ENCODE results near the gene MB. TPM values are rescaled to one million over a fixed set of nuclear protein-coding genes. Genes with fewer than 3 reads are reported as not detected.

MB gene
- total RNA-seq, 2 experiments from 2014 or later = not detected

DNA sequence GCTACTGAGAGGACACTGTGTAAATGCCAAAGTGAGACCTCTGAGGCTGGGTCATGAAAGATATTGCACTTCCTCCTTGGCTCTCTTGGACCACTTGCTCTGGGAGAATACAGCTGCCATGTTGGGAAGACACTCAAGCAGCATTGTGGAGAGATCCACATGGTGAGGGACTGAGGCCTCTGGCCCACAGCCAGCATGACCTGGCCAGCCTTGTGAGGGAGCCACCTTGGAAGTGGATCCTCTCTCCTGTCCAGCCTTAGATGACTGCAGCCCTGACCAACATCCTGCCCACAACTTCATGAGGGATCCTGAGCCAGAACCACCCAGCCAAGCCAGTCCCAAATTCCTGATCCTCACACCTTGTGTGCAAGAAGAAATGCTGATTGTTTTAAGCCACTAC lies 30.4 kb downstream of the MB start:
- ChIA-PET CTCF (no interaction called here), POLR2A (no interaction called here)
- no peak overlapping the region for H3K27ac Mint-ChIP-seq
- no peak overlapping the region for H3K4me3 Mint-ChIP-seq
- DNase-seq = no peak
- no peaks in the 10 kb centered on the region for H3K9me3 Mint-ChIP-seq
- no peaks in the 10 kb centered on the region for H3K4me1 Mint-ChIP-seq
- no peaks in the 10 kb centered on the region for H3K27me3 Mint-ChIP-seq
- H3K36me3 Mint-ChIP-seq (ENCODE audit: low read depth) = no peaks in the 10 kb centered on the region

DNA sequence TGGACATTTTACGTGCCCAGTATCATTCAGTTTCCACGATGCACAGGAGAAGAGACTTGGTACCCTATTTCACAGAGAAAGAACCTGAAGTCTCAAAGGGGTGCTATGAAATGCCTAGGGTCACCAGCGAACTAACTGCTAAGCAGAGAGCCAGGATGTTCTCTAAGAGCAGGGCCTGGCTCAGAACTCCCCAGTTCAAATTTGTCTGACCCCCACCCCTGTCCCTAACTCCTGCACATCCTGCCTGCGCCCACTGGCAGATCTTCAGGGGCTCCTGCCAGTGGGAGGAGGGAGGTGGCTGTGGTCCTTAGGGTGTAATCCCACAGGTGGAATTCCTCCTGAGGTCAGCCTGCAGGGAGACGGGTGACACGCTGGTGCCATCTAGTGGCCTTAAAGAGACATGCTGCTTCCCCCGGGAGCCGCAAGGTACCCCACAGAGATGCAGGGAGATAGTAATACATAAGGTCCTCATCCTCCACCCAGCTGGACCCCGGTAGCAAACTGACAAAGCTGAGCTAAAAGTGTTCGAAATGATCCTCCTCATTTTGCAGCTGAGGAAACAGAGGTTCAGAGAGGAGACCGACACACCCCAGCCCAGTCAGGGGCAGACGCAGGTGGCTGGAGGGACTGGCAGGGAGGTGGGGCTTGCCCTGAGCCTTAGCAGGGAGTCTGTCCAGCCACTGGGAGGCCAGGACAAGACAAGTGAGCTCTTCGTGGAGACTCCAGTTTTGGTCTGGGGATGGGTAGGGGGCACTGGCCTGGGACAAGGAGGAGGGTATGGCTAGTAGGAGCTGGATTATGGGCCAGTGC lies 34.1 kb downstream of the MB start:
- Mint-ChIP-seq H3K4me1 (no peaks in the 10 kb centered on the region), H3K36me3 (ENCODE audit: low read depth) (no peaks in the 10 kb centered on the region), H3K27me3 (no peaks in the 10 kb centered on the region), H3K9me3 (no peaks in the 10 kb centered on the region), H3K27ac (no peak overlapping the region), H3K4me3 (no peak overlapping the region)
- ChIA-PET CTCF (interaction anchor here (0.6 to 6.3 kb wide), 14 partner anchors 9 to 402 kb away, joined by 3 to 42 read pairs (median 3); no protein-coding TSS in a partner anchor), POLR2A (interaction anchor here (1.0 kb wide), 1 partner anchor 232 kb away, joined by 3 read pairs; no protein-coding TSS in a partner anchor)
- DNase-seq = peak; percentile 48

DNA sequence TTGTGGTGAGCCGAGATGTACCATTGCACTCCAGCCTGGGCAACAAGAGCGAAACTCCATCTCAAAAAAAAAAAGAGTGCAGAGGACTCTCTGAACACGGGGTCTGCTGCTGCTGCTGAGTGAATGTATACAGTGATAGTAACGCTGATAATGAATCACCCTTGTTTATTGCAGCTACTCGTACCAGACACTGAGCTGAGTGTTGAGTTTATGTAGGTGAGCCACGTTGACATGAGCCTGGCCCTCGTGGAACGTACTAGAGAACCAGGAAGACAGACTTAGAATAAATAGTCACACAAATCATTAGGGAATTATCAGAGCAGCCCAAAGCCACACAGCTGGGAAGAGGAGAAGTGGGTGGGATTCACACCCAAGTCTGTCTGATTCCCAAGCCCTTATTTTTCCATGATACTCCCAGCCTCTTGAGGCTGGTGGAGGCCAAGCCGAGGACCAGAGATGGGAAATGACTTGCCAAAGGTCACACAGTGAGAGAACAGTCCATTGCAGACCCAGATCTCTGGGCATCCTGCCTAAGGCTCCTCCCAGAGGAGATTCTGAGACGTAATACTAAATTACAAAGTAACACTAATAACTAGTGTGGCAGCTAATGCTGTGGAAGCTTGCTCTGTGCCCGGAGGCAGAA lies 34.8 kb downstream of the MB start:
- POLR2A ChIA-PET = interaction anchor here (0.6 to 1.0 kb wide), 2 partner anchors 66 to 231 kb away, joined by 3 read pairs; no protein-coding TSS in a partner anchor
- no peaks in the 10 kb centered on the region for H3K36me3 Mint-ChIP-seq (ENCODE audit: low read depth)

DNA sequence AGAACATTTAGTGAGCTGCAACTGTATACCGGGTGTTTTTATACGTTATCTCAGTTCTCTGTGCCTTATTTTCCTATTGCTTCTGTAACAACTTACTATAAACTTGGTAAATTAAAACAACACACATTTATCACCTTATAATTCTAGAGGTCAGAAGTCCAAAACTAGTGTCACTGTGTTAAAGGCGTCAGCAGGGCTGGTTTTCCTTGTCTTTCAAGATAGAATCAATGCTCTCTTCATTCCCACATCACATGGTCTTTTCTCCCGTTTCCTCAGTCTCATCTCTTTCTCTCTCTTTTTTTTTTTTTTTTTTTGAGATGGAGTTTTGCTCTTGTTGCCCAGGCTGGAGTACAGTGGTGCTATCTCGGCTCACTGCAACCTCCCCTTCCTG lies 36.1 kb downstream of the MB start:
- H3K27ac Mint-ChIP-seq = no peak overlapping the region
- no peaks in the 10 kb centered on the region for H3K36me3 Mint-ChIP-seq (ENCODE audit: low read depth)
- H3K27me3 Mint-ChIP-seq = peaks cover 2% of the 10 kb centered on the region
- no peak overlapping the region for H3K4me3 Mint-ChIP-seq
- ChIA-PET CTCF (interaction anchor here (6.3 kb wide), 1 partner anchor 230 kb away, joined by 42 read pairs; no protein-coding TSS in a partner anchor), POLR2A (no interaction called here)
- H3K9me3 Mint-ChIP-seq = no peaks in the 10 kb centered on the region
- no peaks in the 10 kb centered on the region for H3K4me1 Mint-ChIP-seq
- DNase-seq = no peak

More for the DNA sequence above, 34.8 kb downstream of the MB start:
- Mint-ChIP-seq H3K27me3 (no peaks in the 10 kb centered on the region), H3K4me3 (no peak overlapping the region), H3K27ac (no peak overlapping the region), H3K4me1 (no peaks in the 10 kb centered on the region), H3K9me3 (no peaks in the 10 kb centered on the region)
- no peak for DNase-seq
- CTCF ChIA-PET = interaction anchor here (0.7 to 6.3 kb wide), 9 partner anchors 9 to 234 kb away, joined by 3 to 42 read pairs (median 3); no protein-coding TSS in a partner anchor

DNA sequence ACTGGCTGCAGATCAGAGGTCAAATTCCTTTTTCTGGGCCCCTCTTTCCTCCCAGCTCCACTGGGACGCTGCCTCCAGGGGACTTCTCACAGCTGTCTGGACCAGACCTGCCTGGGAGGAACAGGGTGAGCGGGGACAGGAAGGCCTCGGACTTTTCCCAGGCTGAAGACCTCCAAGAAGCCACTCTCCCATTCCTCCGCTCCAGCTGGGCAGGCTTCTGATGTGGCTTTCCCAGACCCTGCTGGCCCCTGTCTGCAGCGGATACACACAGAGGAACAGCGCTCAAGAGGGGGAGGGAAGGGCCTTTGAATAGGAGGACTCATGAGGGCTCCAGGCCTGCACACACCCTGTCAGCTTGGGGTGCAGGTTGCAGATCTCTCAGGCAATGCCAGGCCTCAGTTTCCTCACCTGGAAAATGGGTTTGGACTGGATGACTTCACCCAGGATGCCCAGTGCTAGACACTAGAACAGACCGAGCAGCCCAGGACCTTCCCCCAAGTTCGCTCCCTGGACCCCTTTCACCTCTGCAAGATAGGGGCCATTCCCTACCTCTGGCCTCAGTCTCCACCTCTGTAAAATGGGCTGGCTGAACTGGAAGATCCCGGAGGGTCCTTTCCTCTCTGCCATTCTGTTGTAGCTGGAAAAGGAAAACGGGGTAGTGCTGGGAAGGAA lies 36.6 kb downstream of the MB start:
- ChIA-PET POLR2A (no interaction called here), CTCF (interaction anchor here (6.3 kb wide), 1 partner anchor 229 kb away, joined by 42 read pairs; no protein-coding TSS in a partner anchor)
- no peaks in the 10 kb centered on the region for H3K9me3 Mint-ChIP-seq
- DNase-seq = no peak
- H3K27me3 Mint-ChIP-seq = peaks cover 4% of the 10 kb centered on the region
- no peaks in the 10 kb centered on the region for H3K36me3 Mint-ChIP-seq (ENCODE audit: low read depth)
- H3K27ac Mint-ChIP-seq = no peak overlapping the region
- H3K4me3 Mint-ChIP-seq = no peak overlapping the region
- H3K4me1 Mint-ChIP-seq = no peaks in the 10 kb centered on the region

DNA sequence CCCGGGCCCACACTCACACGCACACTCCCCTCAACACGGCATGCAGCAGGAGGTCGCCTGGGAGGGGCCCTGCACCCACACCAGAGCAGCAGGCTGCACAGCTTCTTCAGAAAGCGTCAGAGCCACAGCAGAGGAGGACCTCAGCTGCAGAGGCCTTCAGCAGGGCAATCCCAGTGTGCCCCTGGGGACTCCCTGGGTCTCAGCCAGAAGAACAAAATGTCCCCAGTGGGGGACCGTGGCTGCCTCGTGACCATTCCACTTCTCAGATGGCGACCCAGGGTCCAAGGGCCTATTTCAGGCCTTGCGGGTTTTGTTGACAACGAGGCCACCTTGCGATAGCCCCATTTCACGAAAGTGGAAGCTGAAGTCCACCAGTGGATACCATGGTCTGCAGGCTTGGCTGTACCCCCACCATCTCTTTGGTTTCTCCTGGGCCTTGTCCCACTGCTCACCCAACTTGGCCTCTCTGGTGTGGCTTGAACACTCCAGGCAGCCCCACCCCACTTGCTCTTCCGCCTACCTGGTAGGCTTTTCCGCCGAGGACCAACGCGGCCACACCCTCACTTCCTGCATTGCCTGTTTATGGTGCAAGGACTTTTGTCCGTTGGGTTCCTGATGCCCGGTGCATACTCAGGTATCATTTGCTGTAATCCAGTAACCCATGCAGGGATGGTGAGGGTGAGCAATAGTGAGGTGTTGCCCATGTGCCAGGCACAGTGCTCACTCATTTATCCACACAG lies 38.1 kb downstream of the MB start:
- no peak overlapping the region for H3K4me3 Mint-ChIP-seq
- ChIA-PET POLR2A (no interaction called here), CTCF (no interaction called here)
- no peaks in the 10 kb centered on the region for H3K36me3 Mint-ChIP-seq (ENCODE audit: low read depth)
- no peaks in the 10 kb centered on the region for H3K9me3 Mint-ChIP-seq
- H3K27me3 Mint-ChIP-seq = peaks cover 4% of the 10 kb centered on the region
- H3K4me1 Mint-ChIP-seq = no peaks in the 10 kb centered on the region
- no peak for DNase-seq
- H3K27ac Mint-ChIP-seq = no peak overlapping the region

DNA sequence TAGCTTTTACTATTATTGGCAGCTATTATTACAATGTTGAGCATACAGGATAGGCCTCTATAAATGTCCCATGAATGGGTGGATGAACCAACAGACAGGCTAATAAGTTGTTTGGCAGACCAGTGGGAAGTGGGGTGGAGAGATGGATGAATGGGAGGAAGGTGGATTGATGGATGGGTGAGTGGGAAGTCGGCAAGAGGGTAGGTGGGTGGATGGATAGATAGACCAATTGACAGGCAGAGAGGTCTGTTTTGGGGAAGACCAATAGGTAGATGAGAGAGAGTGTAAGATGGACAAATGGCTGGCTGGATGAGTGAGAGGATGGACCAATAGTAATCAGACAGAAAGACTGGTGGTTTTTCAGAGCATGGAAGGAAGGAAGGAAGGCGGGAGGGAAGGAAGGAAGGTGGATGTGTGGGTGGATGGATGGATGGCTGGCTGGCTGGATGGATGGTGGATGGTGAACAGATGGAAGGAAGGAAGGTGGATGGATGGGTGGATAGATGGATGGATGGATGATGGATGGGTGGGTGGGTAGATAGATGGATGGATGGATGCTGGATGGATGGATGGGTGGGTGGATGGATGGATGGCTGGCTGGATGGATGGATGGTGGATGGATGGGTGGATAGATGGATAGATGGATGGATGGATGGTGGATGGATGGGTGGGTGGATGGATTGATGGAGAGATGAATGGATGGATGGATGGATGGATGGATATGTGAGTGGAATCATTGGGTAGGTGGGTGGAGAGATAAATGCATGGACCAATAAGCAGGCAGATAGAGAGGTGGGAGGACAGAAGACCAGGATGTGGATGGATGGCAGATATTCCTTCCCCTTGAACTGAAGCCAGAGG lies 39.1 kb downstream of the MB start:
- DNase-seq = no peak
- ChIA-PET CTCF (no interaction called here), POLR2A (no interaction called here)
- peaks cover 4% of the 10 kb centered on the region for H3K27me3 Mint-ChIP-seq
- no peak overlapping the region for H3K4me3 Mint-ChIP-seq
- no peaks in the 10 kb centered on the region for H3K36me3 Mint-ChIP-seq (ENCODE audit: low read depth)
- H3K9me3 Mint-ChIP-seq = no peaks in the 10 kb centered on the region
- no peak overlapping the region for H3K27ac Mint-ChIP-seq
- H3K4me1 Mint-ChIP-seq = no peaks in the 10 kb centered on the region

DNA sequence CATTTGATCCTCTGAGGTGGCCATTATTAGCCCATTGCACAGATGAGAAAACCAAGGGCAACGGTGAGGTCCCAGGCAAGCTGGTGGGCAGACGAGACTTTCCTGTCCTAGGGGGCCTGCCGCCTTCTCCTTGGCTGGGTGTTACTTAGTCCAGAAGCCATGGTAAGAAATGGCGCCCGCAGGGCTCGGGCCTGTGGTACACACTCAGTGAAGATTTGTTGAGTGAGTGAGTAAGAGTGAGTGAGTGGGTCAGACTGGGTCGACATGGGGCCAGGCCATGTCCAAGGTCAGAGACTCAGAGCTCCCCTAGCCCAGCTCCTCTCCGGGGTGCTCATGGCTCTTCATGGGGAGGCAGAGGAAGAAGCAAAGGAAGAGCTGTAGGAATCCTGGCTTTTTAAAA lies 40.5 kb downstream of the MB start:
- Mint-ChIP-seq H3K27ac (no peak overlapping the region), H3K36me3 (ENCODE audit: low read depth) (no peaks in the 10 kb centered on the region), H3K9me3 (no peaks in the 10 kb centered on the region), H3K27me3 (peaks cover 4% of the 10 kb centered on the region), H3K4me3 (no peak overlapping the region), H3K4me1 (no peaks in the 10 kb centered on the region)
- ChIA-PET CTCF (interaction anchor here (1.4 kb wide), 1 partner anchor 146 kb away, joined by 4 read pairs; no protein-coding TSS in a partner anchor), POLR2A (no interaction called here)
- DNase-seq = no peak

DNA sequence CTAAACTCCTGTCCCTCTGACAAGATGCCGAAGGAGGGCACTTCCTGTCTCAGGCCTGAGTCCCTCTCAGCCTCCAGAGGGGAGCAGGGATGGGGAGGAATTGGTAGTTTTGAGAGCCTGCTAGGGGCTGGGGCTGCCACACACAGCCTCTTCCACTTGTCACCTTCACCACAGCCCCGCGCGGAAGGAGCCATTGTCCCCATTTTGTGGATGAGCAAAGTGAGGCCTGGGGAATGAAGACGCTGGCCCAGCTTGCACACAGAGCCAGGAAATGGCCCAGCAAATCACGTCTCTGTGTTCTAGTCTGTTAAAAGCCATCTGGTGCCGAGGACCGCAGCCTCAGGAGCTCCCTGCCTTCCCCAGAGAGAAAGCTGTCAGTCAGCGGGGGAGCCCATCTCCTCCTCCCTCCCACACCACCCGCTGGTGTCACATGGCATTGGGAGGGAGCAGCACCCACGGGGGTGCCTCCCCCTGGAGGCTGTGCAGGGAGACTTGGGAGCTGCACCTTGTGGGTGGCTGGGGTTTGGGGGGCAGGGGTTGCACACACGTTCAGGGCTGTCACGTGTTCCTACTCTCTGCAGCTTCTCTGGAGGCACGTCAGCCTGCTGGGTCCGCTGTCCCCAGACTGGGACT lies 41.9 kb downstream of the MB start:
- no peak for DNase-seq
- no peak overlapping the region for H3K4me3 Mint-ChIP-seq
- no peaks in the 10 kb centered on the region for H3K4me1 Mint-ChIP-seq
- H3K27ac Mint-ChIP-seq = no peak overlapping the region
- ChIA-PET POLR2A (no interaction called here), CTCF (interaction anchor here (1.4 to 1.7 kb wide), 2 partner anchors 144 to 224 kb away, joined by 4 to 7 read pairs; no protein-coding TSS in a partner anchor)
- no peaks in the 10 kb centered on the region for H3K9me3 Mint-ChIP-seq
- peaks cover 4% of the 10 kb centered on the region for H3K27me3 Mint-ChIP-seq
- H3K36me3 Mint-ChIP-seq (ENCODE audit: low read depth) = no peaks in the 10 kb centered on the region

DNA sequence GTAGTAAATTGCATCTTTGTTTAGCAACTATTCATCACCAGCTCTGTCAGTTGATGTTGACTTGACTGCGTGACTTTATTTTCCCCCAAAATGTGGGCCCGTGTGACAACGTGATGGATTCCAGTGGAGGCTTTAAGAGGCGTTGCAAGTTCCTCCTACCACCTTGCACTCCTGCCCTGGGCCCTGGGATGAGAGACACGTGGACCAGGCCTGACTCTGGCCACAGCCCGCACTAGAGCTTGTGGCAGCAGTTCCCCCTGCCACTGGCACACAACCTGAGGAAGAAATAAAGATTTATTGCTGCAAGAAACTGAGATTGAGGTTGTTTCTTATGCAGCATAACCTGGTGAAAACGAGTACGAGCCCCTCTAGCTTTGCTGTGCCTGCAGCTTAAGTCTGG lies 44.6 kb downstream of the MB start:
- Mint-ChIP-seq H3K9me3 (no peaks in the 10 kb centered on the region), H3K27me3 (peaks cover 4% of the 10 kb centered on the region), H3K27ac (no peak overlapping the region), H3K4me1 (no peaks in the 10 kb centered on the region), H3K36me3 (ENCODE audit: low read depth) (no peaks in the 10 kb centered on the region), H3K4me3 (no peak overlapping the region)
- POLR2A ChIA-PET = no interaction called here
- CTCF ChIA-PET = interaction anchor here (0.6 kb wide), 1 partner anchor 11 kb away, joined by 3 read pairs; no protein-coding TSS in a partner anchor
- no peak for DNase-seq

DNA sequence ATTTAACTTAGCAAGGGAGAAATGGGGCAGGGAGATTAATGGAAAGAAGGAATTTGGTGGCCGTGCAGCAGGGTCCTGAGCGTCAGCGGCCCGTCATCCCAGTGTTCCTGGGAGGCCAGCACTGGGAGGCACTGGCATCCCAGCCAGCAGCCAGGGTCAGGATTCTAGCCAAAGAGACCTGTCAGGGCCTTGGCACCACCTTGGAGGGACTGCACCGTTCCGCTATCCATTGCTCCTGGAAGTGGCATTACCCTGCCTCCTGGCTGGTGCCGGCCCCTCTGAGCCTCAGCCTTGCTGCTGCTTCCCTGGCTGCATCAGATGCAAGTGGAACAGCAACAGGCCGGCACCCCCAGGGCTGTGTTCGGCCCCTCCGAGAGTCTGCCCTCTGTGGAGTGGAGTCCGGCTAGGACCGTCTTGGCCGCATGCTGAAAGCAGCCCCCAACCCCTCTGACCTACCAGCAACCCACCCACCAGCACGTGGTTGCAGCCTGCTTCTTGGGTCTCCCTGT lies 46.4 kb downstream of the MB start:
- Mint-ChIP-seq H3K4me1 (no peaks in the 10 kb centered on the region), H3K9me3 (no peaks in the 10 kb centered on the region), H3K4me3 (no peak overlapping the region), H3K27ac (no peak overlapping the region), H3K36me3 (ENCODE audit: low read depth) (no peaks in the 10 kb centered on the region), H3K27me3 (no peaks in the 10 kb centered on the region)
- CTCF ChIA-PET = no interaction called here
- POLR2A ChIA-PET = no interaction called here
- no peak for DNase-seq

Measured in activated CD4-positive, alpha-beta memory T cell treated with anti-CD3 and anti-CD28 coated beads, Interleukin-2, amount 10 ng/mL, durations not matched to agents 7 days and 5 days (primary cell).